Muscle layer of duodenum (tissue), 2 donors: ENCODE results near the gene CHL1.
"Not testable (repeated sequence)": the region's sequence is repeated elsewhere in the genome, so short reads cannot be mapped to it uniquely, and the experiment has no call there.

Experiments
- H3K27ac ChIP-seq: one replicate; pipeline ENCODE4 v1.7.0; 2013; ENCODE audit warnings: mild to moderate bottlenecking, low read length
- H3K27me3 ChIP-seq: one replicate; pipeline ENCODE4 v1.7.0; 2013; ENCODE audit warnings: low read depth, mild to moderate bottlenecking, control low read depth, low read length
- H3K36me3 ChIP-seq, 2 donors: one replicate each; pipeline ENCODE4 v1.7.0; 2013; ENCODE audit warnings: low read length in 2 of 2, control low read depth in 1 of 2, mild to moderate bottlenecking in 1 of 2; ENCODE audit not compliant: insufficient read depth in 2 of 2, control insufficient read depth in 1 of 2
- H3K4me1 ChIP-seq, 2 donors: one replicate each; pipeline ENCODE4 v1.7.0; 2013; ENCODE audit warnings: low read length in 2 of 2, mild to moderate bottlenecking in 2 of 2, control low read depth in 1 of 2, moderate library complexity in 1 of 2; ENCODE audit not compliant: insufficient read depth in 2 of 2, control insufficient read depth in 1 of 2
- H3K4me3 ChIP-seq, 2 donors: one replicate each; pipeline ENCODE4 v1.7.0; 2013; ENCODE audit warnings: low read length in 2 of 2, low read depth in 1 of 2, mild to moderate bottlenecking in 1 of 2
- H3K9me3 ChIP-seq, 2 donors: one replicate each; pipeline ENCODE4 v1.7.0; 2013; ENCODE audit warnings: low read length in 2 of 2, control low read depth in 1 of 2, mild to moderate bottlenecking in 1 of 2; ENCODE audit not compliant: control insufficient read depth in 1 of 2
- donor health status: healthy.

CHL1 gene

GRCh38 chr3:347581-347980 is 151.0 kb downstream of the CHL1 start:
- Histone ChIP-seq H3K4me1 (no peaks in the 10 kb centered on the region), H3K27ac (no peak overlapping the region), H3K4me3 (no peak overlapping the region), H3K36me3 (no peaks in the 10 kb centered on the region), H3K9me3 (no peaks in the 10 kb centered on the region), H3K27me3 (no peaks in the 10 kb centered on the region)

GRCh38 chr3:350871-351371 is 154.4 kb downstream of the CHL1 start:
- H3K4me3 ChIP-seq = no peak overlapping the region
- no peaks in the 10 kb centered on the region for H3K36me3 ChIP-seq
- H3K27ac ChIP-seq = no peak overlapping the region
- no peaks in the 10 kb centered on the region for H3K27me3 ChIP-seq
- H3K4me1 ChIP-seq = peaks cover 0 to 6% of the 10 kb centered on the region in 2 donors
- no peaks in the 10 kb centered on the region for H3K9me3 ChIP-seq

GRCh38 chr3:352599-352998 is 156.0 kb downstream of the CHL1 start:
- Histone ChIP-seq H3K9me3 (no peaks in the 10 kb centered on the region), H3K36me3 (no peaks in the 10 kb centered on the region), H3K27ac (no peak overlapping the region), H3K27me3 (no peaks in the 10 kb centered on the region), H3K4me1 (peaks cover 0 to 16% of the 10 kb centered on the region in 2 donors), H3K4me3 (no peak overlapping the region)

GRCh38 chr3:353191-353739 is 156.7 kb downstream of the CHL1 start:
- Histone ChIP-seq H3K9me3 (no peaks in the 10 kb centered on the region), H3K4me1 (peaks cover 0 to 16% of the 10 kb centered on the region in 2 donors), H3K27me3 (no peaks in the 10 kb centered on the region), H3K36me3 (no peaks in the 10 kb centered on the region), H3K4me3 (no peak overlapping the region), H3K27ac (no peak overlapping the region)

- Histone ChIP-seq H3K4me1 (peaks cover 0 to 16% of the 10 kb centered on the region in 2 donors), H3K4me3 (no peak overlapping the region), H3K27ac (no peak overlapping the region), H3K27me3 (no peaks in the 10 kb centered on the region), H3K9me3 (no peaks in the 10 kb centered on the region), H3K36me3 (no peaks in the 10 kb centered on the region)
Measured at GRCh38 chr3:354432-354831, 157.9 kb downstream of the CHL1 start.

GRCh38 chr3:355622-356021 is 159.1 kb downstream of the CHL1 start:
- Histone ChIP-seq H3K36me3 (no peaks in the 10 kb centered on the region), H3K27ac (no peak overlapping the region), H3K27me3 (no peaks in the 10 kb centered on the region), H3K4me3 (no peak overlapping the region), H3K9me3 (no peaks in the 10 kb centered on the region), H3K4me1 (peaks cover 0 to 16% of the 10 kb centered on the region in 2 donors)

GRCh38 chr3:356952-357351 is 160.4 kb downstream of the CHL1 start:
- H3K4me1 ChIP-seq = peaks cover 0 to 16% of the 10 kb centered on the region in 2 donors
- no peaks in the 10 kb centered on the region for H3K27me3 ChIP-seq
- no peaks in the 10 kb centered on the region for H3K36me3 ChIP-seq
- no peak overlapping the region for H3K4me3 ChIP-seq
- H3K9me3 ChIP-seq = no peaks in the 10 kb centered on the region
- no peak overlapping the region for H3K27ac ChIP-seq

- Histone ChIP-seq H3K27ac (no peak overlapping the region), H3K27me3 (no peaks in the 10 kb centered on the region), H3K36me3 (no peaks in the 10 kb centered on the region), H3K4me1 (peaks cover 0 to 16% of the 10 kb centered on the region in 2 donors), H3K9me3 (no peaks in the 10 kb centered on the region), H3K4me3 (no peak overlapping the region)
Measured at GRCh38 chr3:359672-360071, 163.1 kb downstream of the CHL1 start.

- no peak overlapping the region for H3K27ac ChIP-seq
- no peaks in the 10 kb centered on the region for H3K36me3 ChIP-seq
- H3K4me1 ChIP-seq = peaks cover 0 to 3% of the 10 kb centered on the region in 2 donors
- no peaks in the 10 kb centered on the region for H3K27me3 ChIP-seq
- no peaks in the 10 kb centered on the region for H3K9me3 ChIP-seq
- no peak overlapping the region for H3K4me3 ChIP-seq
Measured at GRCh38 chr3:362681-363338, 166.2 kb downstream of the CHL1 start.

GRCh38 chr3:364287-364686 is 167.7 kb downstream of the CHL1 start:
- Histone ChIP-seq H3K27me3 (no peaks in the 10 kb centered on the region), H3K36me3 (no peaks in the 10 kb centered on the region), H3K4me3 (no peak overlapping the region), H3K27ac (no peak overlapping the region), H3K4me1 (peaks cover 0 to 3% of the 10 kb centered on the region in 2 donors), H3K9me3 (no peaks in the 10 kb centered on the region)

GRCh38 chr3:365268-365667 is 168.7 kb downstream of the CHL1 start:
- Histone ChIP-seq H3K4me3 (no peak overlapping the region), H3K27me3 (no peaks in the 10 kb centered on the region), H3K4me1 (peaks cover 0 to 3% of the 10 kb centered on the region in 2 donors), H3K27ac (no peak overlapping the region), H3K9me3 (no peaks in the 10 kb centered on the region), H3K36me3 (no peaks in the 10 kb centered on the region)

- not testable (repeated sequence) for H3K9me3 ChIP-seq, H3K27ac ChIP-seq, H3K4me3 ChIP-seq, H3K36me3 ChIP-seq, H3K4me1 ChIP-seq, H3K27me3 ChIP-seq
Measured at GRCh38 chr3:366253-366652, 169.7 kb downstream of the CHL1 start.
